CD4-positive, alpha-beta T cell treated with Interleukin-15 for 4 hours (primary cell): ENCODE results near the gene MLLT3.
"Not testable (repeated sequence)": the region's sequence is repeated elsewhere in the genome, so short reads cannot be mapped to it uniquely, and the experiment has no call there.

Experiments used
- DNase-seq: peaks from one replicate; pipeline ENCODE4 v3.0.0-alpha.2; 2020; ENCODE audit warnings: low spot score

The MLLT3 gene

GRCh38 chr9:20594608-20595007 is 27.7 kb downstream of the MLLT3 start:
- DNase-seq, result no peak

- no peak for DNase-seq
Observed at GRCh38 chr9:20593537-20593936, 28.8 kb downstream of the MLLT3 start.

DNA sequence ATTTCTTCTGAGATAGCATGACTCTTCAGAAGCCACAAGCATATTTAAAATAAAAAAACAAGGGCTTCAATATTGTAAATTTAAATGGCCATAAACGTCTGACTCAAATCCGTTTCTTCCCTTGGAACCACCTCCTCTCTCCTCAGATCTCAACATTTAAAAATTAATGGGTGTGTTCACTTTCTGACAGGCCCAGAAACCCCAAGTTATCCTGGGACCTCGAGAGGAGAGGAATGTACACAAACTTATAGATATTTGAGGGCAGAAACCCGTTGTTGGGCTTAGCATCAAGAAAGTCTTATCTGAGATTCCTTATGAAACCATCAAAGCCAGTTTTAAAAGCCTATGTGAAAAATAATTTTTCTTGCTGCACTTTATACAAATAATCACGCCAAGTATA is 29.2 kb downstream of the MLLT3 start:
- no peak for DNase-seq

- no peak for DNase-seq
Observed at GRCh38 chr9:20592673-20593072, 29.6 kb downstream of the MLLT3 start.

- DNase-seq, result no peak
Observed at GRCh38 chr9:20591223-20591622, 31.1 kb downstream of the MLLT3 start.

DNA sequence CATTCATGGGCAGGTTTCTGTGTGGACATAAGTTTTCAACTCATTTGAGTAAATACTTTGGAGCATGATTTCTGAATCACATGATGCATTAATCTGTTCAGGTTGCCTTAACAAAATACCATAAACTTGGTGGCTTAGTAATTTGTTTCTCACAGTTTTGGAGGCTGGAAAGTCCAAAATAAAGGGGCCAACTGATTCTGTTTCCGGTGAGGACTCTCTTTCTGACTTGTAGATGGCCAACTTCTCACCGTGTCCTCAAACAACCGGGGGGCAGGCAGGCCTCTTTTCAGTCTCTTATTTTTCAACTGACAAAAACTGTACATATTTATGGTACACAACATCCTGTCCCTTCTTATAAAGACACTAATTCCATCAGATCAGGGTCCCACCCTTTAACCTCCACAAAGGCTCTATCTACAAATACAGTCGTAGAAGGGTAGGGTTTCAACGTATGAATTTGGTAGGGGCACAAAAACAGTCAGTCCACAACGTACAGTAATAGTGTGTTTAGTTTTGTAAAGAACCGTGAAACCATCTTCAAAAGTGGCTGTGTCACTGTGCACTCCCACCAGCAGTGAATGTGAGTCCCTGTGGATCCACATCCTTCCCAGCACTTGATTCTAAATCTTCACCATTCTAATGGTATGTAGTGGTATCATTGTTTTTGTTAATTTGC is 37.2 kb downstream of the MLLT3 start:
- DNase-seq, result no peak

- not testable (repeated sequence) for DNase-seq
Observed at GRCh38 chr9:20583088-20583487, 39.2 kb downstream of the MLLT3 start.

GRCh38 chr9:20582150-20582549 is 40.1 kb downstream of the MLLT3 start:
- DNase-seq, result no peak

DNA sequence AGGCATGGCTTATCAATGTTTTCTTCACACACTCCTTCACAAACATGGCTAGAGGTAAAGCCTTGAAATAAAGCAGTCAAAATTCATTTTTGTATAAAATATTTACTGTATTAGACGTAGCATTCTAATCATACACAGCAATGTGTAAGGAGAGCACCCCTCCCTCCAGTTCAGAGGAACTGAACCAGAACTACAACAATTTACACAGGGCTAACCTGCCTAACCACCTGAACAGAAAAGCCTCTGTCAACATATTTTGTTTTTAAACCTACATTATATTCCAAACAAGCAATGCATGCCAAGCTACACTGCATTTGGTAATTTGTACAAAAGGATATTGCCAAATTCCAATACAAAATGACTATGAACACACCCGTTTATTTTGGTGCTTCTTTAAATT is 41.6 kb downstream of the MLLT3 start:
- no peak for DNase-seq

DNA sequence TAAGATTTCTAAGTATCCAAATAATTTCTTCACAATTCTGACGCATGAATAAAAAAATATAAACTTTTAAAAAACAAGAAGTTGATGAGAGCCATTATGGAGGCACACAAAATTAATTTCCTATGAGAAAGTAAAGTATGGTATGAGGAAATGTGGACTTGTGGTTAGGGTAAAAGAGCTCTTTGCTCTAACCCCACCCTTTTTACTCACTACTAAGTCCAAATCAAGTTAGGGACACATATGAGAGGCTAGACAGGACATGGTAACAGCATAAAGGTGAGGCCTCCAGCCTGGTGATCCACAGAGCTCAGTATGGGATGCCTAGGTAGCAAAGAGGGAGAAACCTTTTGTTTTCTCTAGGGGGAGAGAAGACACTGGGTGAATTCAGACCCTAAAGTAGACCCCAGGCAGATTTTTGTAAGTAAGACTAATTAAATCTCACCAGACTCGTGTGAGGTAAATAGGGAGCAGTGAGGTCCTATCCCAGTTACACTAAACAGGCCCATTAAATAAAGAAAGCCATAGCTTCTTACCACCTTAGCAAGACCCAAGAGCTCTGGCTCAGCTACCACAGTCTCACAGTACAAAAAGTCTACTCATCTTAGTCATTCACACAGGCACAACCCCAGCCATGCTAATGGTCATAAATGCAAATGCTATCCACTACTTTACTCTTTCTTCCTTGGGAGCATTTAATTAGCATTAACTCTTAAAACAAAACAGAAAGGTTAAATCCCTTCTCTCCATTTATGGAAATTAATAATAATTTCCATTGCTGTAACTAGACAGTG is 42.6 kb downstream of the MLLT3 start:
- no peak for DNase-seq

- no peak for DNase-seq
Observed at GRCh38 chr9:20573023-20573422, 49.3 kb downstream of the MLLT3 start.

GRCh38 chr9:20570756-20571155 is 51.5 kb downstream of the MLLT3 start:
- DNase-seq, result no peak

DNA sequence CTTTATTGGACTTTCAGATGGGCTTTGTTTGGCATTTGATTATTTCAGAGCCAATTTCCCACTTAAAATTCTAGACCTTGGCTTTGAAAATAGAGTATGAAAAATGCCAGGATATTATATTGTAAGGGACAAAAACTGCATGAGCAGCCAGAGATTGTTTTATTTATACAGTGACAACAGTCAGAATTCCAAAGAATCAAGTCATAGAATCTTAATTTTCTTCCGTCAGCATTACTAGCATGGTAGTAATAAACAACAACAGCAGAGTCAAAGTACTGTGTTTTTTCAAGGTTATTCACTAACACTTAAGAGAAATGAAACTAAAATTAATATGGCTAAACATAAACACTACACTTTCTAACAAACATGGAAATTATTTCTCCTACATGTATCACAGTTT is 52.2 kb downstream of the MLLT3 start:
- DNase-seq, result no peak

GRCh38 chr9:20569525-20569924 is 52.8 kb downstream of the MLLT3 start:
- DNase-seq, result no peak

DNA sequence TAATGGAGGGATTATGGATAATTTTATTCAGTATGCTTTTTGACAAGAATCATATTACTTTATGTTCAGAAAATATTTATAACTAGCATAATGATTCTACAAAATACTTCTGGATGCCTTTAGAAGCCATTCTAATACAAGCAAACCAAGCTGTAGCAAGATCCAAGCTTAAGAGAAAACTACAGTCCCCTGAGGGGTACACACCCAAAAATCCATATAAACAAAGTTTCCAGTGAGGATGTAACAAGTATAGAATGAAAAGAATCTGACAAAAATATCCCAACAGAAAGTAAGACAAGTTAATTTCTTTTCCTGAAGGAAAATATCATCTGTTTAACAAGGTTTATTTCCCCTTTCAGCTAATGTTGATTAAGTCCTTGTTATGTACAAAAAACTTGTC is 53.9 kb downstream of the MLLT3 start:
- no peak for DNase-seq

GRCh38 chr9:20566401-20566800 is 55.9 kb downstream of the MLLT3 start:
- no peak for DNase-seq

- no peak for DNase-seq
Observed at GRCh38 chr9:20564650-20565049, 57.6 kb downstream of the MLLT3 start.

- no peak for DNase-seq
Observed at GRCh38 chr9:20563917-20564316, 58.4 kb downstream of the MLLT3 start.

GRCh38 chr9:20562051-20562450 is 60.2 kb downstream of the MLLT3 start:
- DNase-seq, result peak; percentile 13

DNA sequence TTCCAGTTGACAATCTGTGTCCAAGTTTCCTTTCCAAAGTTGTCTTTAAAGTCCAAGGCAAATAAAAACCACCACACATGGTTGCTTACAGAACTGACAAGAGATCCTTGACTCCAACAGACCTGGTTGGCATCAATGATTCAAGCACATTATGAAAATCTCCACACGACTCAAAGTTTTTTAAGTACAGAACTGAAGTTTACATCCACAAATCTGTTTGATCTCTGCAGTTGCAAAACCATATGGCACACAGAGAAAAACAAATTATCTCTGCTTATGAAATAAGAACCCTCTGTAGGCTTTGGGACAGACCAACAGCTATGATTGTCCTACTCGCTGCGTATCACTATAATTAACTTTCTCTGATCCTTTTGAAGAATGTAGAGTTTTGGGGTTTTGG is 60.8 kb downstream of the MLLT3 start:
- DNase-seq, result no peak

DNA sequence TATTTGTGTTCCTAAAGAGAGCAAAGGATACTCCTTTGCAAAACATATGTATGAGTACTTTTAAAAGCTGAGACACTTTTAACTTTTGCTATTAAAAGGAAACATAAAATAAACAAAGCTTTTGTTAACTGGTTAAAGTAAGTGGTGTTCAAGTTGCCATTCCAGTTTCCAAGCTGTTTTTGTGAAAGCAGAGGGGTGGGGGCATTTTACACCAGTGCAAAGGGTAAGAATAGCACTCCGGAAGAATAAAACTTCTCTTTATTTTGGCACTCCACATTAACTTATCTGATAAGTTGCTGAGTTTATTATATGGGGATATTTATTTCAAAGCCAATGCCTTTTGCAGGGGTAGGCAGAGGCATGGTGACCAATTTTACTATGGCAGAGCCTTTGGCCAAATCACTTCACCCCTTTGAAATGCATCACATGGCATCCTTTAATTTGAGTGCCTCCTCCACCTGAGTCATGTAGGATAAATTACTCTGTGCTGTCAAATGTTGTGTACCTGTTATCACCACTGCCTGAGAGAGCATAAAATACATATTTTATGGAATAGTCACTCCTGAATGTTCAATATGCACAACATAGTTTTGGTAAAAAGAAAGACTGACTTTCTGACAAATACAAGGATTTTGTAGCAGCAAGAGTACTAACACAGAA is 62.9 kb downstream of the MLLT3 start:
- DNase-seq, result no peak

DNA sequence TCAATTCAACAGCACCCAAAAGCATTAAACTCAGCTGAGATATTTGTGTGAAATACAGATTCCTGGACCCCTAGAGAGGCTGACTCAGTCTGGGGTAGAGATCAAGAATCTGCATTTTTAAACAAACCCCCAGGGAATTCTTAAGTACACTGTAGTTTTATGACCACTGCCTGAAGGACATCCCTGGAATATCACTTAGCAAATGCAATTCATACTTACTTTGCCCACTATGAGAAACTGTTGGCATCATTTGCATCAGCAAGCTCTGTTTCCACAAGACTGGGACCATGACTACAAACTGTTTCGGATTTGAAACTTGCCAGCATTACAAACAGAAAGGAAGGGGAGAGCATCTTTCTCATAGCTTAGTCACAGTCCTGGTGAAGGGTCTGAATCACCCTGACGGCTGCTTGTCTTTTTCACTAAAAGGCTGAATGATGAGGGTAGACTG is 63.7 kb downstream of the MLLT3 start:
- DNase-seq, result peak; percentile 23

GRCh38 chr9:20557890-20558565 is 64.3 kb downstream of the MLLT3 start:
- no peak for DNase-seq
